Cardiac muscle cell (in vitro differentiated cells and primary cell): ENCODE results near the gene PIEZO2. TPM values are rescaled to one million over a fixed set of nuclear protein-coding genes. Genes with fewer than 3 reads are reported as not detected.

Experiments
- DNase-seq, 2 donors: peaks; one replicate each; pipeline versions ENCODE4 v3.0.0 to v3.0.0-alpha.2; 2010 to 2017; ENCODE audit warnings: low read depth in 1 of 2, low spot score in 1 of 2
- H3K27ac ChIP-seq: fragments of 200-600 bp; sonication (generic); 2 replicates; pipeline ENCODE4 v1.5.1; 2016
- H3K27me3 ChIP-seq: fragments of 200-600 bp; sonication (generic); 2 replicates; pipeline ENCODE4 v1.6.0; 2016; ENCODE audit warnings: control low read depth
- H3K36me3 ChIP-seq: fragments of 200-600 bp; sonication (generic); 2 replicates; pipeline ENCODE4 v1.5.1; 2016; ENCODE audit warnings: control low read depth
- H3K4me1 ChIP-seq: fragments of 200-600 bp; sonication (generic); 2 replicates; pipeline ENCODE4 v1.8.1; 2017; ENCODE audit warnings: low read depth, mild to moderate bottlenecking, mixed run types
- H3K4me3 ChIP-seq: fragments of 200-600 bp; sonication (generic); 2 replicates; pipeline ENCODE4 v1.5.1; 2016; ENCODE audit warnings: mild to moderate bottlenecking
- H3K9me3 ChIP-seq: fragments of 200-600 bp; sonication (generic); 2 replicates; pipeline ENCODE4 v1.5.1; 2017; ENCODE audit warnings: low read depth, mild to moderate bottlenecking, control low read depth
- polyA plus RNA-seq: library from polyadenylated mRNA; unstranded; fragments of >200 nt; fragmentation: Nextera tagmentation; extraction: Ambion mirVana; gene quantifications from 2 replicates; pipeline ENCODE4 v1.2.1, GENCODE V29; 2016
- total RNA-seq: library from RNA; depleted of rRNA; stranded (reverse); fragments of >200 nt; gene quantifications from 2 replicates; pipeline ENCODE4 v1.2.3, GENCODE V29; 2016
- TF ChIP-seq, protein P1 (sequence below): IDR thresholded peaks from 2 replicates; pipeline ENCODE4 v1.5.1; 2012; ENCODE audit warnings: low read depth, mild to moderate bottlenecking, low read length

The PIEZO2 gene
- total and polyA plus RNA-seq, 2 experiments from 2014 or later = 0.04 to 0.69 TPM

- no peak for DNase-seq
- H3K27ac ChIP-seq = no peak overlapping the region
- H3K9me3 ChIP-seq = no peaks in the 10 kb centered on the region
- H3K4me1 ChIP-seq = no peaks in the 10 kb centered on the region
- H3K4me3 ChIP-seq = no peak overlapping the region
- no peaks in the 10 kb centered on the region for H3K27me3 ChIP-seq
- TF ChIP-seq, protein P1, sequence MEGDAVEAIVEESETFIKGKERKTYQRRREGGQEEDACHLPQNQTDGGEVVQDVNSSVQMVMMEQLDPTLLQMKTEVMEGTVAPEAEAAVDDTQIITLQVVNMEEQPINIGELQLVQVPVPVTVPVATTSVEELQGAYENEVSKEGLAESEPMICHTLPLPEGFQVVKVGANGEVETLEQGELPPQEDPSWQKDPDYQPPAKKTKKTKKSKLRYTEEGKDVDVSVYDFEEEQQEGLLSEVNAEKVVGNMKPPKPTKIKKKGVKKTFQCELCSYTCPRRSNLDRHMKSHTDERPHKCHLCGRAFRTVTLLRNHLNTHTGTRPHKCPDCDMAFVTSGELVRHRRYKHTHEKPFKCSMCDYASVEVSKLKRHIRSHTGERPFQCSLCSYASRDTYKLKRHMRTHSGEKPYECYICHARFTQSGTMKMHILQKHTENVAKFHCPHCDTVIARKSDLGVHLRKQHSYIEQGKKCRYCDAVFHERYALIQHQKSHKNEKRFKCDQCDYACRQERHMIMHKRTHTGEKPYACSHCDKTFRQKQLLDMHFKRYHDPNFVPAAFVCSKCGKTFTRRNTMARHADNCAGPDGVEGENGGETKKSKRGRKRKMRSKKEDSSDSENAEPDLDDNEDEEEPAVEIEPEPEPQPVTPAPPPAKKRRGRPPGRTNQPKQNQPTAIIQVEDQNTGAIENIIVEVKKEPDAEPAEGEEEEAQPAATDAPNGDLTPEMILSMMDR = no peak
- no peaks in the 10 kb centered on the region for H3K36me3 ChIP-seq
Observed at GRCh38 chr18:11106894-11107293, 42.5 kb downstream of the PIEZO2 start.

DNA sequence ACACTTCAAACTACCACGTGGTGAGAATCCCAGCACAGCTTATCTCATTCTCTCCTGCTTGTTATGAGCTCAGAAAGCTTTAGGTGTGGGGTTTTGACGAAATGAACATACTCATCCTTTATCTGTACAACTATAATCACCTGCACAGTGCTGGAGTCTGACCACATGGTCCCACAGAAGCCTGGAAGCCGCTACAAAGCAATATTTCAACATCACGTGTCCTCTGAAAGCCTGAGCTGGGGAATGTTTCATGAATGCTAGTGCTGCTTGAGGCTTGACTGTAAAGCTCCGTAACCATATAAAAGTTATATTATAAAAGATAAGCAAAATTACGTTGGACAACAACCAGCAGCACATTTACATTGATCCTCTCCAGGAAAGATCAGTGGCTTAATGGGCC is 43.9 kb downstream of the PIEZO2 start:
- Histone ChIP-seq H3K4me3 (no peak overlapping the region), H3K9me3 (no peaks in the 10 kb centered on the region), H3K36me3 (no peaks in the 10 kb centered on the region), H3K27ac (no peak overlapping the region), H3K27me3 (no peaks in the 10 kb centered on the region), H3K4me1 (no peaks in the 10 kb centered on the region)
- DNase-seq = peak in 1 of 2 donors; percentile 31
- TF ChIP-seq, protein P1 = no peak

DNA sequence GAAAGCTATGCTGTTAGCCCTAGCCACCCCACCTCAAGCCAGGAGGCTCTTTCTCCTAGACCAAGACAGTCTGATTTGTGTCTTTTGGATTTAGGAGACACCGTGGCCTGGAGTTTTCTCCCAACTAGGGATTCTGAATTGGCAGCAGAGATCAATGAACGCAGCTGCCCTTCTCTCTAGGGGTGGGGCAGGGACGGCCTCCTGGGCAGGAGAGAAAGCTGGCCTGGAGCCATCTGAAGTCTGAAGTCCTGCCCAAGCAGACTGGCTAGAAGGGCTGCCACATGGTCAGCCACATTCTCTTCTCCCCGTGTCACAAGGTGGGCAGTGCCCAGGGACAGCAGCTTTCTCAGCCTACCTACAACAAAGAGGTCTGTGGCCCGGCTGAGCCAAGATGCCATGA is 45.1 kb downstream of the PIEZO2 start:
- H3K9me3 ChIP-seq = no peaks in the 10 kb centered on the region
- H3K4me1 ChIP-seq = no peaks in the 10 kb centered on the region
- DNase-seq = no peak
- no peak overlapping the region for H3K27ac ChIP-seq
- H3K27me3 ChIP-seq = no peaks in the 10 kb centered on the region
- TF ChIP-seq, protein P1 = no peak
- H3K36me3 ChIP-seq = no peaks in the 10 kb centered on the region
- no peak overlapping the region for H3K4me3 ChIP-seq

DNA sequence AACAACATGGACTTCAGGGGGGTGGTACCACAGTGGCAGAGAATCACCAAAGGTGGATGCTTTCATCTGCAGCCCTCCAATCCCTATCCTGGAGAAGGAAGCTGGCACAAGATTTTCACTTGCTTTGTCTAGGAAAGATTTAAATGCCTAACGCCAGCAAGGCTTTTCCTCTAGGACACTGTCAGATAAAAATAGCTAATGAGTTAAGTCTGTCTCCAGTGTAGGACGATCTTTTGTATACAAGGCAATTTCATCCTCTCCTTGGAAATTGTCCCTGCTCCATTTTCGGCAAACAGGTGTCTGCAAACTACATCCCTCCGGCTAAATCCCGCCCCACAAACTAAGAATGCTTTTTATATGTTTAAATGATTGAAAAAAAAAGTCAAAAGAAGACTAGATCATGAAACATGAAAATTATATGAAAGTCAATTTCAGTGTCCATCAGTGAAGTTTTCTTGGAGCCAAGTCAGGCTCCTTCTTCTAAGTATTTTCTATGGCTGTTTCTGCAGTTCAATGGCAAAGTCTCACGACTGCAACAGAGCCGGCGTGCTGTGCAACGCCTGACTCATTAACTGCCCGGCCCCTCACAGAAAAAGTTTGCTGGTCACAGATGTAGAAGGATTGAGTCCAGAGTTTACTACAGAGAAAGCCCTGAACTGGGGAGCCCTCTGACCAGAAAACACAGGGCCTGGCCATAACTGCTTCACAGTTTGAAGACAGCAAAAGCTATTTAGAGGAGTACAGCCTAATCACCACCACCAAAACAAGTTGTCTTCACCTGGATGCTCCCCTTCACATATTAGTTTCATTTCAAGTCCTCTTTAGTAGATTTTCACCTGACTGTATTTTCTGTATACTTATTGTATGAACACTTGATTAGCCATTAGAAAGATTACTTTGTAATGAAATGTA is 52.3 kb downstream of the PIEZO2 start:
- H3K36me3 ChIP-seq = no peaks in the 10 kb centered on the region
- TF ChIP-seq, protein P1 = no peak
- H3K27me3 ChIP-seq = no peaks in the 10 kb centered on the region
- peak in 1 of 2 donors; percentile 11 for DNase-seq
- no peak overlapping the region for H3K27ac ChIP-seq
- peaks cover 19% of the 10 kb centered on the region for H3K4me1 ChIP-seq
- no peak overlapping the region for H3K4me3 ChIP-seq
- H3K9me3 ChIP-seq = no peaks in the 10 kb centered on the region

- no peaks in the 10 kb centered on the region for H3K9me3 ChIP-seq
- H3K4me3 ChIP-seq = no peak overlapping the region
- H3K4me1 ChIP-seq = peaks cover 19% of the 10 kb centered on the region
- H3K36me3 ChIP-seq = no peaks in the 10 kb centered on the region
- peak in 1 of 2 donors; percentile 50 for DNase-seq
- no peaks in the 10 kb centered on the region for H3K27me3 ChIP-seq
- TF ChIP-seq, protein P1 = no peak
- H3K27ac ChIP-seq = no peak overlapping the region
Observed at GRCh38 chr18:11096411-11096810, 53.0 kb downstream of the PIEZO2 start.
